ENCODE measurements around the gene MORN5. TPM values are rescaled to one million over a fixed set of nuclear protein-coding genes. Genes with fewer than 3 reads are reported as not detected.

MORN5 gene
- total RNA-seq, 2 donors from 2014 or later: 0.95 to 1.5 TPM

DNA sequence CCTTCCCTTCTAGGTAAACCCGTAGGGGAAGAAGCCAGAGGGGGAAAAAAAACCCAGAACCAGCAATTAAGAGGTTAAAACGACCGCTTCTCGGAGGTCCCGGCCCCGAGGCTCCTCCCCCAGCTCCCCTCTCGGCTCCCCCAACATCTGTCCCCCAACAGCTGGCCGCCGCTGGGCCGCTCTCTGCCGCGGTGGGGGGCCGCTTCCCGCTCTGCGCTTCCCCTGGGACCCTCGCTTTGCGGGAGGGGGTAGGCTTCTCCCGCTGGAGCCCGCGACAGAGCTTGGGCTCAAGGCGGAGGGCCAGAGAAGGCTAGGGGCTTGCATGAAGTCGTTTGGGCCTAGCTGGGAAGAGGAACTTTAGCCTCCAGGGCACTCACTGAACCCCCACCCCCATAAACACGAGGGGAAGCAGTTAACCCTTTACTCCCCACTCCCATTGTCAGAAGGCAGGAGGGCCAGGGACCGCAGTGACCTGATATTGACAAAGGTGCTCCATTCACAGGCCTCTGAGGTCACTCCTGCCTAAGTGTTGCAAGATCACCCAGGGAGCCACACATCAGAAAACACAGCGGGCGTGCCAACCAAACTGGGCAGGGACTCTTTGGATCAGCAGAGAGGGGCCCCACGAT is 61.6 kb downstream of the MORN5 start:
- no peak for DNase-seq (ENCODE audit: low spot score)
- intact Hi-C loops (cut with DNase I): no loop called here

GRCh38 chr9:122222791-122223190 is 63.1 kb downstream of the MORN5 start:
- DNase-seq (ENCODE audit: low spot score): no peak
- intact Hi-C loops (cut with DNase I): no loop called here

- intact Hi-C loops (cut with DNase I): no loop called here
- DNase-seq (ENCODE audit: low spot score): no peak
Measured at GRCh38 chr9:122223435-122223834, 63.7 kb downstream of the MORN5 start.

DNA sequence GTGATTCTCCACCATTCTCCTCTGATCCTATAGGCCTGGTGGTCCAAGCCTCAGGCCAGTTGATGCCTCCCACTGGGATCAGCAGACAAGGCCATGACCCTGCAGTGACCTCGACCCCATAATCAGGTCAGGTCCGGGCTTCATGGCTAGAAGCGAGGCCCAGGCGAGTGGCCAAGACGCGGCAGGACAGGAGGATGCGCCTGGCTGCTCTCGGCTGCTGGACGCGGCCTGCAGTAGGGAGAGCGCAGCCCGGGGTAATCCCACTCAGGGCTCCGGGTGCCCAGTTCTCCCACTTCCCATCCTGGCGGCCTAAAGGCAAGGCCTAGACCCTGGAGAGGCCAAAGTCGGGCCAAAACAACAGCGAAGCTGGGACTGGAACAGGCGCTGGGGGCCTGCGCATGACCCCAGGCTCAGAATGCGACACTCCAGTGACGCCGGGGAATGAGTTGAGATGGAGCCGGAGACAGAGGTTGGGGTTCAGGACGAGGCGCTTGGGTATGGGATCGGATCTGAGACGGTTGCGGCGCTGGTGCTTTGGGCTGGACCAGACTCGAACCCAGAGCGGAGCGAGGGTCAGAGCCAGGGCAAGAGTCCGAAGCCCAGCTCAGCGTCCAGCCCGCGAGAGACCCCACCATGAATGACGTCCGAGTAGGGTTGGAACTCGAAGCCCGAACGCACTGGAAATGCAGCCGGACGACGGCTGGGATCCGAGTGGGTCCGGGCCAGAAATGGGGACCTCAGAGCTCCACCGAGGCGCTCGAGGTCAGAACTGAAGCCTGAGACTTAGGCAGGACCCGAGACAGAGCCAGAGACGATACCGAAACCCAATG is 65.8 kb downstream of the MORN5 start:
- intact Hi-C loops (cut with DNase I): no loop called here
- DNase-seq (ENCODE audit: low spot score): no peak

- DNase-seq (ENCODE audit: low spot score): no peak
- intact Hi-C loops (cut with DNase I): no loop called here
Measured at GRCh38 chr9:122226142-122226757, 66.5 kb downstream of the MORN5 start.

GRCh38 chr9:122226758-122227574 is 67.3 kb downstream of the MORN5 start:
- DNase-seq (ENCODE audit: low spot score): no peak
- intact Hi-C loops (cut with DNase I): no loop called here

DNA sequence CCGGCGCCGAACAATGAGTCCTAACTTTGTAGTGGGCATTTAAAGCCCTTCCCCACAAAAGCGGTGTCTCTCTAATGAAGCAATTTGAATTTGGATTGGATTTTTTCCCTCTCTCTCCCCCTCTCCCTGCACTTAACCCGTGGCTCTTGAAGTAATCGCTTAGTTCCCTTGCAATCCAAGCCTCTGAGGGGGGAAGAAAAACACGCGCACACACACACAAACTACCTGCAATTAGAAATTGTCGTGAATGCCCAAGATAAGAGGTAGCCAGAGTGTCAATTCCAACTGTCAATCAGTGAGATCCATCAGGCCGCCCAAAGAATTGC is 67.8 kb downstream of the MORN5 start:
- intact Hi-C loops (cut with DNase I): no loop called here
- no peak for DNase-seq (ENCODE audit: low spot score)

GRCh38 chr9:122228191-122228567 is 68.5 kb downstream of the MORN5 start:
- intact Hi-C loops (cut with DNase I): no loop called here
- DNase-seq (ENCODE audit: low spot score): no peak

DNA sequence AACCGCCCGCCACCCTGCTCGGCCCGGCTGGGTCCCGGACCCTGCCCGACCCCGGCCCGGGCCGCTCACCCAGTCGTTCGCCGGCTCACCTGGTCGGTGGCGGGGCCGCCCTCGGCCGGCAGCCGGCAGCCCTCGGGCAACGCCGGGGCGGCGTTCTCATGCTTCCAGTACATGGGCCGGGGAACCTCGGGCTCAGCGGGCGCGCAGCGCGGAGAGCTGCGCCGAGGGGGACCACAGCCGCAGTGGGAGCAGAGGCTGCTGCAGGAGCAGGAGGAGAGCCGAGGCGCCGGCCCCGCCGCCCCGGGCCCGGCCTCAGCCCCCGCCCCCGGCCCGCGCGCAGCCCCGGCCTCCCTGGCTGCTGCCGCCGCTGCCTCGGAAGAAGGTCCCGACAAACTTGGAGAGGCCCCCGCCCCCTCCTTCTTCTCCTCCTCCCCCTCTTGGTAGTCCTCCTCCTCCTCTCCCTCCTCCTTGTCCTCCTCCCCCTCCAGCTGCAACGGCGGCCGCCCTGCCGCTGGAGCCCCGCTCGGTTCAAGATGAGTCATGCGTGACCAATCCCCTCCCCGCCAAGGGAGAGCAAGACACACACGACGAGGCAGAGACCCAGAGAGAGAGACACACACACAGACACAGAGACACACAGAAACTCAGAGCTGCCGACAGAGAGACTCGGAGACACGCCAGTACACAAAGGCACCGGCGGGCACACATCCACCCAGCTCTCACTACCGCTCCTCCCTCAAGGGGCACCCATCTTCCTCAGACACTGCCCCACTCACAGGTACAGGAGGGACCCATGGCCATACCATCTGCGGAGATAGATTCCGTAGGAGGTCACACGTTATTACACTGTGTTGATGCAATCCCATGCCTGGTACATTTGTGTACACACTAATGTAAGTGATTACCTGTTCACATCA is 69.1 kb downstream of the MORN5 start, which contains the start of gene LHX6:
LHX6 (minus strand) TSS at position 390 of the 917 bp plus-strand sequence; CDS start at position 173, 217 bp downstream.
- intact Hi-C loops (cut with DNase I): no loop called here
- DNase-seq (ENCODE audit: low spot score): no peak

- DNase-seq (ENCODE audit: low spot score): no peak
- intact Hi-C loops (cut with DNase I): no loop called here
Measured at GRCh38 chr9:122229485-122229837, 69.8 kb downstream of the MORN5 start.

GRCh38 chr9:122232796-122233306 is 73.1 kb downstream of the MORN5 start:
- no peak for DNase-seq (ENCODE audit: low spot score)
- intact Hi-C loops (cut with DNase I): no loop called here

DNA sequence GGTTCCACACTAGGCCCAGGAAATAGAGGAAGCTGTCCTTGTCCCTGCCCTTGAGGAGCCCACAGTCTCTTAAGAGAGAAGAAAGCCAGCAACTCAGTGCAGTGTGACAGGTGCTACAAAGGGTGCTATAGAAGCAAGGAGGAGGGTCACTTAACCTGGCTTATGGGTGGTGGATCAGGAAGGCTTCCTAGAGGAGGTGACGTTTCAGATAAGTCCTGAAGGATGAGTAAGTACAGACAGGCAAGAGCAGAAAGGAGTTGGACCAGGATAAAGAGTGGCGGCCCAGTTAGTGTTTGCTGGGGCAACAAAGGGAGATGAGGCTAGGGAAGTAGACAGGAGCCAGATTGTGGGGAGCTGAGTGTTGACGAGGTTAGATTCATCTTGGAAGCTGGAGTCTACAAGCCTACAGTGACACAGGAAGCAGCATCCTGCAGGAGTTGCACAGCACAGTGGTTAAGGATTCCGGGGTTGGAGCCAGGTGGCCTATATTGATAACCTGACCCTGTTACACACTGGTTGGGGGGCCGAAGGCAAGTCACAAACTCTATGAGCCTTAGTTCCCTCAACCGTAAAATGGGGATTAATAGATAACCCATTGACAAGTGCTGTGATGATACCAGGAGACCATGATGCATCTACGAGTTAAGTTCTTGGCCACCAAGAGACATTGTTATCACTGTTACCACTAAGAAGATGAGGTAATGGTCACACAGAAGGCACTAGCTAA is 74.5 kb downstream of the MORN5 start:
- no peak for DNase-seq (ENCODE audit: low spot score)
- intact Hi-C loops (cut with DNase I): no loop called here

DNA sequence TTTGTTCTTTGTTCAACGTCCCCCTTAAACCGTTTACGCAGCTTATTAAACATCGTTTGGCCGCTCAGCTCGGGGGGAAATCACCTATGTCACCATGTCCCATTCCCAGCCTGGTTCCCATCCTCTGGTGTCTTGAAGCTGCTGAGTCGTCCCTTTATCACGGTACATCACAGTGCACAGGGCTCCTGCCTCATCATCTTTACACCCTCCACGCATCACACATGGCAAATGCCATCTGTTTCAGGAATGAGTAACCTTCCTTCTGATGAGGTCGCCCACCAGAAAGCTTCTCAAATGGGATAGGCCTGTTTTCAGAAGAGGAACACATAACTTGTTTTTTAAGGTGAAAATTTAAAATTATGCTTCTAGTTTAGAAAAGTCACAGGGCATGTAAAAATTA is 77.0 kb downstream of the MORN5 start:
- intact Hi-C loops (cut with DNase I): no loop called here
- no peak for DNase-seq (ENCODE audit: low spot score)

GRCh38 chr9:122239722-122240121 is 80.0 kb downstream of the MORN5 start:
- intact Hi-C loops (cut with DNase I): no loop called here
- no peak for DNase-seq (ENCODE audit: low spot score)

DNA sequence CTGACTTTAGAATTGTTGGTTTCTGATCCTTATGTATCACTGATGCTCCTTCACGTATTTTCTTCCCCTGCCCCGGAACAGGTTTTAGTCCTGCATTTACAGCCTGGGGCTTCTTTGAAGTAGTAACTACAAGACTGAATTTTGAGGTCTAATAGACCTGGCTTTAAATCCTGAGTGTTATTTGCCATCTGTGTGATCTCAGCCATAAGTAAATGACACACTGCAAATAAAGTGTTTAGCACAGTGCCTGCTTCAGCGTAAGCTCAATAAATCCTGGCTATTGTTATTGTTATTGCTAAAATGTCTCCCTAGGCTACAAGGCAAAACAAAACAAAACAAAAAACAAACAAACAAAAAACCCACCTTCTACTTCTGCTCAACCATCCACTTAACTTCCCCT is 84.6 kb downstream of the MORN5 start:
- intact Hi-C loops (cut with DNase I): no loop called here
- no peak for DNase-seq (ENCODE audit: low spot score)

DNA sequence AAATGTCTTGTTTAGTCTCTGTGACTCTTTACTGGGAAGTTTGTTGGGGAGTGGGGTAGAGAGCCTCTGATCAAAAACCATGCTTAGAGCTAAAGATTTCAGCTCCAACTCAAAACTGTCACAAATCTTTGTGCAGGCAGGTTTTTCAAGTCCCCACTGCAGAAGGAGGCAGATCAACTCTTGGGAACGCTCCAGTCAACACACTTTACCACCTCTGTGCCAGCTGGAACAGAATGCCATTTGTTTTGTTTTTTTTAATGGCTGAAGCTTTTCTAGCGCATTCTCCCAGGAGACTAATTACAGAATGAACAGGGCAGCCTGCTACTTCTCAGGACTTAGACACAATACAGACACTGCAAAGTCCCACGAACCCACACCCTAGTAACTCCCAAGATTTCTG is 87.0 kb downstream of the MORN5 start:
- no peak for DNase-seq (ENCODE audit: low spot score)
- intact Hi-C loops (cut with DNase I): no loop called here

- intact Hi-C loops (cut with DNase I): no loop called here
- no peak for DNase-seq (ENCODE audit: low spot score)
Measured at GRCh38 chr9:122248448-122248865, 88.7 kb downstream of the MORN5 start.

Measured in posterior vena cava (tissue), 2 donors.